Parathyroid adenoma (tissue), 2 donors: Measurements from ENCODE around the gene ZNF148.

Experiments used
- H2AFZ ChIP-seq: fragments of 300-600 bp; sonication (generic); one replicate; pipeline ENCODE4 v1.7.0; 2017; ENCODE audit warnings: antibody characterized with exemption, mild to moderate bottlenecking
- H3K27ac ChIP-seq: fragments of 300-600 bp; sonication (generic); one replicate; pipeline ENCODE4 v1.7.0; 2017
- H3K27me3 ChIP-seq: fragments of 300-600 bp; sonication (generic); one replicate; pipeline ENCODE4 v1.7.0; 2017; ENCODE audit warnings: low read length; ENCODE audit not compliant: control insufficient read depth, insufficient read depth
- H3K36me3 ChIP-seq: fragments of 300-600 bp; sonication (generic); one replicate; pipeline ENCODE4 v1.7.0; 2017; ENCODE audit warnings: low read length; ENCODE audit not compliant: control insufficient read depth, insufficient read depth
- H3K4me1 ChIP-seq: fragments of 300-600 bp; sonication (generic); one replicate; pipeline ENCODE4 v1.7.0; 2017; ENCODE audit warnings: control low read depth
- H3K4me2 ChIP-seq: fragments of 300-600 bp; sonication (generic); one replicate; pipeline ENCODE4 v1.7.0; 2017; ENCODE audit warnings: low read length
- H3K4me3 ChIP-seq: fragments of 300-600 bp; sonication (generic); one replicate; pipeline ENCODE4 v1.7.0; 2017; ENCODE audit warnings: low read depth, low read length
- H3K79me2 ChIP-seq: fragments of 300-600 bp; sonication (generic); one replicate; pipeline ENCODE4 v1.7.0; 2017; ENCODE audit warnings: control low read depth
- H3K9ac ChIP-seq: fragments of 300-600 bp; sonication (generic); one replicate; pipeline ENCODE4 v1.7.0; 2017; ENCODE audit warnings: mild to moderate bottlenecking
- H3K9me3 ChIP-seq: fragments of 300-600 bp; sonication (generic); one replicate; pipeline ENCODE4 v1.7.0; 2017; ENCODE audit warnings: low read length; ENCODE audit not compliant: control insufficient read depth
- CTCF ChIP-seq: fragments of 300-600 bp; sonication (generic); IDR thresholded peaks from one replicate; pipeline ENCODE4 v1.7.0; 2017; ENCODE audit warnings: antibody characterized with exemption, mild to moderate bottlenecking
- donor health status: primary hyperparathyroidism.

Gene ZNF148

GRCh38 chr3:125326957-125327356 lies 48.2 kb downstream of the ZNF148 start:
- Histone ChIP-seq H3K79me2 (peaks cover 6% of the 10 kb centered on the region), H3K4me1 (no peaks in the 10 kb centered on the region), H2AFZ (no peak overlapping the region), H3K4me2 (no peak overlapping the region), H3K27ac (no peak overlapping the region), H3K36me3 (no peaks in the 10 kb centered on the region), H3K27me3 (no peaks in the 10 kb centered on the region), H3K9ac (no peak overlapping the region), H3K4me3 (no peak overlapping the region), H3K9me3 (no peaks in the 10 kb centered on the region)
- no peak for TF ChIP-seq CTCF

- H3K4me2 ChIP-seq, result no peak overlapping the region
- H3K9me3 ChIP-seq, result no peaks in the 10 kb centered on the region
- no peak overlapping the region for H3K4me3 ChIP-seq
- TF ChIP-seq CTCF, result no peak
- peaks cover 6% of the 10 kb centered on the region for H3K79me2 ChIP-seq
- no peaks in the 10 kb centered on the region for H3K36me3 ChIP-seq
- no peak overlapping the region for H2AFZ ChIP-seq
- no peak overlapping the region for H3K9ac ChIP-seq
- H3K27me3 ChIP-seq, result no peaks in the 10 kb centered on the region
- no peak overlapping the region for H3K27ac ChIP-seq
- H3K4me1 ChIP-seq, result no peaks in the 10 kb centered on the region
These were observed 49.4 kb downstream of the ZNF148 start for GRCh38 chr3:125325746-125326145.

- no peaks in the 10 kb centered on the region for H3K36me3 ChIP-seq
- peaks cover 6% of the 10 kb centered on the region for H3K79me2 ChIP-seq
- TF ChIP-seq CTCF, result no peak
- no peak overlapping the region for H3K27ac ChIP-seq
- no peaks in the 10 kb centered on the region for H3K9me3 ChIP-seq
- no peak overlapping the region for H3K9ac ChIP-seq
- no peaks in the 10 kb centered on the region for H3K27me3 ChIP-seq
- no peak overlapping the region for H3K4me3 ChIP-seq
- H3K4me1 ChIP-seq, result no peaks in the 10 kb centered on the region
- H2AFZ ChIP-seq, result no peak overlapping the region
- H3K4me2 ChIP-seq, result no peak overlapping the region
These were observed 50.8 kb downstream of the ZNF148 start for GRCh38 chr3:125324341-125324740.

DNA sequence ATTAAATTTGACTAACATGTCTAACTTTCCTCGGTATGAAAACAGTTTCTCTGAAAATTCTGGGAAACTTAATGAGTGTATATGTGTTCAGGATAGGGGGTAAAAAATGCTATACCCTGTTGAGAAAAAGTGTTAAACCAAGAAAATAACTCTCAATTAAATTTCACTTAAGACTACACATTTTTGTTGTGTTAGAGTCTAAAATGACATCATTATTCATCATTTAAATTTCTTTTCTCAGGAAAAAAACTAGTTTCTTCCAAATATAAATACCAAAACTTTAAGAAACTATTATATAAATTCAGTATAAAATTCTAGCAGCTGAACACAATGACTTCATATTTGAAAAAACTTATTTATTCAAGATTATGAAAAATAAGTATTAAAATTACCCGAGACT lies 52.2 kb downstream of the ZNF148 start:
- H3K9me3 ChIP-seq, result no peaks in the 10 kb centered on the region
- no peaks in the 10 kb centered on the region for H3K36me3 ChIP-seq
- no peak for TF ChIP-seq CTCF
- no peak overlapping the region for H2AFZ ChIP-seq
- no peaks in the 10 kb centered on the region for H3K4me1 ChIP-seq
- peaks cover 8% of the 10 kb centered on the region for H3K79me2 ChIP-seq
- no peak overlapping the region for H3K4me3 ChIP-seq
- H3K9ac ChIP-seq, result no peak overlapping the region
- no peak overlapping the region for H3K4me2 ChIP-seq
- H3K27me3 ChIP-seq, result no peaks in the 10 kb centered on the region
- no peak overlapping the region for H3K27ac ChIP-seq

DNA sequence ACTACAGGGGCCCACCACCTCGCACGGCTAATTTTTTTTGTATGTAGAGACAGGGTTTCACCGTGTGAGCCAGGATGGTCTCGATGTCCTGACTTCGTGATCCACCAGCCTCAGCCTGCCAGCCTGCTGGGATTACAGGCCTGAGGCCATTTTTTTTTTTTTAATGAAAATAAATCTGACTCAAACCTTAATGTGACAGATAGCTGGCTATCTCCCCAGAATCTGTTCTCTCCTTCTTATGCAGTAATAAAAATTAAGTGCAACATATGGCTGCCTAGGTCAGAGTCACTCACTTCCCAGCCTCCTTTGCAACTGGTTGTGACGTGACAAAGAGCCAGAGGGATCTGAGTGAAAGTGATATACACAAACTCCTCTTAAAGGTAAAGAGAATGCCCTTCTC lies 53.0 kb downstream of the ZNF148 start:
- Histone ChIP-seq H3K4me3 (no peak overlapping the region), H3K27me3 (no peaks in the 10 kb centered on the region), H3K36me3 (no peaks in the 10 kb centered on the region), H3K9me3 (no peaks in the 10 kb centered on the region), H2AFZ (no peak overlapping the region), H3K9ac (no peak overlapping the region), H3K79me2 (peaks cover 8% of the 10 kb centered on the region), H3K4me2 (no peak overlapping the region), H3K4me1 (no peaks in the 10 kb centered on the region), H3K27ac (no peak overlapping the region)
- TF ChIP-seq CTCF, result no peak
